Adrenal gland (tissue), 12 donors: ENCODE data around the gene GPATCH2. TPM values are rescaled to one million over a fixed set of nuclear protein-coding genes. Genes with fewer than 3 reads are reported as not detected.

Experiments used
- DNase-seq, 7 donors: peaks; one replicate each; pipeline ENCODE4 v3.0.0-alpha.2; 2019 to 2020
- H3K27ac ChIP-seq, 5 donors: fragments of 200-600 bp; sonication (generic) in 4 of 5; 1 replicate in 3 of 5; 2 replicates in 2 of 5; pipeline versions ENCODE4 v1.5.1 to v1.8.0; 2016 to 2020; ENCODE audit warnings: mild to moderate bottlenecking in 1 of 5
- H3K27me3 ChIP-seq: fragments of 200-600 bp; 2 replicates; pipeline ENCODE4 v1.8.0; 2021
- H3K36me3 ChIP-seq, 2 donors: fragments of 200-600 bp; replicated peaks in 1 of 2; 1 replicate in 1 of 2; 2 replicates in 1 of 2; pipeline versions ENCODE4 v1.5.1 to v1.8.0; 2018 to 2022
- H3K4me1 ChIP-seq, 2 donors: fragments of 200-600 bp; replicated peaks in 1 of 2; 1 replicate in 1 of 2; 2 replicates in 1 of 2; pipeline versions ENCODE4 v1.5.1 to v1.8.0; 2018 to 2021
- H3K4me3 ChIP-seq, 4 donors: fragments of 200-600 bp; sonication (generic) in 3 of 4; one replicate each; pipeline ENCODE4 v1.5.1; 2016 to 2018
- H3K9me3 ChIP-seq, 3 donors: fragments of 200-600 bp; sonication (generic) in 1 of 3; replicated peaks in 1 of 3; 1 replicate in 2 of 3; 2 replicates in 1 of 3; pipeline versions ENCODE4 v1.5.1 to v1.8.0; 2016 to 2021
- POLR2A ChIP-seq, 2 donors: fragments of 450-650 bp; IDR thresholded peaks; one replicate each; pipeline ENCODE4 v1.6.1; 2017; ENCODE audit warnings: antibody characterized with exemption in 2 of 2, mild to moderate bottlenecking in 2 of 2, moderate library complexity in 1 of 2
- WGBS, 4 donors: extraction: QIAGEN DNeasy Blood & Tissue Kit in 2 of 4; methylation state at CpG; one replicate each; pipeline versions ENCODE4 v1.1.5 to v1.1.7; 2013 to 2017; 5-methylcytosine and 5-hydroxymethylcytosine counted together
- intact Hi-C, 2 donors: fragments of 100-400 bp; cut with DNase I; formaldehyde crosslinking; loops; one replicate each; pipeline versions ENCODE4 v1.14.1 to v1.15.0; 2022 to 2023
- polyA plus RNA-seq, 3 donors: library from polyadenylated mRNA; stranded (reverse); fragments of 200-250 nt in 2 of 3; fragments of 350-450 nt in 1 of 3; fragmentation: Illumina TruSeq in 1 of 3; extraction: RNeasy Lipid Tissue Mini Kit (QIAGEN cat#74804) in 1 of 3; gene quantifications; one replicate each; pipeline ENCODE4 v1.2.3, GENCODE V29; 2013 to 2014
- total RNA-seq, 9 donors: library from RNA; depleted of rRNA in 4 of 9; stranded (reverse); fragments of >200 nt in 4 of 9; fragments of 120-200 nt in 1 of 9; fragmentation: NEBNext Ultra II Directional in 1 of 9; extraction: Animal tissue kit (Norgen Biotek cat#: 25700) in 1 of 9; gene quantifications; one replicate each; pipeline versions ENCODE4 v1.1.0 to v1.2.4, GENCODE V29; 2013 to 2023
- TF ChIP-seq, protein P1 (sequence below), 6 experiments: fragments of 450-650 bp in 4 of 6; fragments of 200-600 bp in 2 of 6; sonication (generic) in 1 of 6; IDR thresholded peaks; 1 replicate in 5 of 6; 2 replicates in 1 of 6; pipeline versions ENCODE4 v1.5.1 to v1.8.0; 2016 to 2021; ENCODE audit warnings: antibody characterized with exemption in 6 of 6, mild to moderate bottlenecking in 2 of 6, moderate library complexity in 1 of 6
- donor health status: healthy with polysubstance abuse.
- donor health status: Bipolar disorder and iron deficiency.
- donor health status: DM: yes; HTN: yes; CAD: no.
- donor health status: DM: no; HTN: no; CAD: no.
- donor health status: DM: no; HTN: no; CAD: no.
- donor health status: DM: yes; HTN: yes; CAD: no.

The GPATCH2 gene
- total and polyA plus RNA-seq, 12 donors, result 4.0 to 29.3 (median 10.7) TPM

DNA sequence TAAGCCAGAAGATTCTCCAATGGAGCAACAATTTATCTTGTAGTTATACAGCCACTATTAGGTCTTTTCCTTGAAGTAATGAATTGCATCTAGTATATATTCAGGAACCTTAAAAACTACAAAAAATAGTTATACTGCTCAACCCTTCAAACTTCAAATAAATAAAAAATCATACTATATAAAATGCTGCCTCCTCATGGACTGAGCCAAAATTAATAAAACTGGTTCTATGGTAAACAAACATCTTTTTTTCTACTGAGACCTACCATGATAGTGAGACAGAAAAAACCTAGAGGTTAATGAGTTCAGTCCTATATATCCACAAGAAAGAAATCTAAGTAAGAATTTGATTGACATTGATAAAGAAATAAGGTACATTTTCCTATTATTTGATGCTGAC is 67.7 kb downstream of the GPATCH2 start:
- intact Hi-C loops, result no loop called here
- H3K36me3 ChIP-seq, result no peaks in the 10 kb centered on the region
- H3K4me1 ChIP-seq, result no peaks in the 10 kb centered on the region
- no peaks in the 10 kb centered on the region for H3K27me3 ChIP-seq
- no peaks in the 10 kb centered on the region for H3K9me3 ChIP-seq
- H3K27ac ChIP-seq, result peak overlapping the region in 1 of 5 donors; percentile 7
- no peak for TF ChIP-seq POLR2A (IDR thresholded peaks at IDR 0.05)
- TF ChIP-seq, protein P1, sequence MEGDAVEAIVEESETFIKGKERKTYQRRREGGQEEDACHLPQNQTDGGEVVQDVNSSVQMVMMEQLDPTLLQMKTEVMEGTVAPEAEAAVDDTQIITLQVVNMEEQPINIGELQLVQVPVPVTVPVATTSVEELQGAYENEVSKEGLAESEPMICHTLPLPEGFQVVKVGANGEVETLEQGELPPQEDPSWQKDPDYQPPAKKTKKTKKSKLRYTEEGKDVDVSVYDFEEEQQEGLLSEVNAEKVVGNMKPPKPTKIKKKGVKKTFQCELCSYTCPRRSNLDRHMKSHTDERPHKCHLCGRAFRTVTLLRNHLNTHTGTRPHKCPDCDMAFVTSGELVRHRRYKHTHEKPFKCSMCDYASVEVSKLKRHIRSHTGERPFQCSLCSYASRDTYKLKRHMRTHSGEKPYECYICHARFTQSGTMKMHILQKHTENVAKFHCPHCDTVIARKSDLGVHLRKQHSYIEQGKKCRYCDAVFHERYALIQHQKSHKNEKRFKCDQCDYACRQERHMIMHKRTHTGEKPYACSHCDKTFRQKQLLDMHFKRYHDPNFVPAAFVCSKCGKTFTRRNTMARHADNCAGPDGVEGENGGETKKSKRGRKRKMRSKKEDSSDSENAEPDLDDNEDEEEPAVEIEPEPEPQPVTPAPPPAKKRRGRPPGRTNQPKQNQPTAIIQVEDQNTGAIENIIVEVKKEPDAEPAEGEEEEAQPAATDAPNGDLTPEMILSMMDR (IDR thresholded peaks at IDR 0.05), result no peak
- no peak overlapping the region for H3K4me3 ChIP-seq
- no peak for DNase-seq

DNA sequence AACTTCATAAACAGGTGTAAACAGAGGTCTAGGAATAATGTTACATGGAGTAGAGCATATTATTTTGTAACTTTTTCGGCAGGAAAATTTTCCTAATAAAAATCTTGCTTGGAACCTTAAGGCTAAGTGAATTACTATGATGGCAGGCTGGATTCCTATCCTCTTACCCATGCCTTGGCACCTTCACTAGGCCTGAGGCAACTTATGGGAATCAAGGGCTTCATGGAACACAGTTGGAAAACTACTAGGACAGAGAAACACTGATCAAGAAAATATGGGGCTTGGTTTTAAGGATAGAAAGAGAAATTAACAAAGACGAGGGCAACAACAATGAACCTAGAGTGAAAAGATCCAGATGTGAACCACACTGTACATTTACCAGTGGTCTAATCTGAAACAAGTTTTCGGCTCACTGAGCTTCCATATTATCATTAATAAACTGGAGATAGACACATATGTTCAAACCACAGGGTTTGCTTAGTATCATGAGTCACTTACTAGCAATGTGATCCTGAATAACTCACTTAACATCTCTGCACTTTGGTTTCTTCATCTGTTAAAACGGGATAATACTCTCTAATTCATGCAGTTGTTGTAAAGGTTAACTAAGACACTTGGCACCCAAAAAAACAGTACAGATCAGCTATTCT is 68.5 kb downstream of the GPATCH2 start:
- DNase-seq, result no peak
- H3K27ac ChIP-seq, result no peak overlapping the region
- H3K27me3 ChIP-seq, result no peaks in the 10 kb centered on the region
- no peak overlapping the region for H3K4me3 ChIP-seq
- H3K36me3 ChIP-seq, result no peaks in the 10 kb centered on the region
- H3K4me1 ChIP-seq, result no peaks in the 10 kb centered on the region
- peaks cover 0 to 4% (median 0%) of the 10 kb centered on the region in 3 donors for H3K9me3 ChIP-seq
- intact Hi-C loops, result no loop called here
- no peak for TF ChIP-seq POLR2A (IDR thresholded peaks at IDR 0.05)
- 94 to 97% (median 94%) methylated on average over 4 of the region's 4 CpGs for WGBS, 4 donors

DNA sequence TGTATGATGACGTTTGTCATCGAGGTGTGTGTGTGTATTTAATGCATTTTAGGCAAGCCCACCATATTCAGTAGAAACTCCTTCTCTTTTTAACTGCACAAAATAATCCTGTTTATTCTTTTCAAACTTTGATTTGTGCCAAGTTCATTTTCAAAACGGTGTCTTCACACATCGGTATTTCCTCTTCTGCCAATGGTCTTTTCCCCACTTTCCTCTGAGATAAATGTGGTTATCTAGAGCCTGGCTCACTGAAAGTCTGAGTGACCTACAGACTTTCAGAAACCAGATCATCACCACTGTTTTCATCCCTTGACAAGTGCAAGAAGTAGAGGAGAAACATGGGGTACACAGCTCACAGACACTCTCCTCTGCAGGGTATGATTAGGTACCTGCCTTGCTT is 69.4 kb downstream of the GPATCH2 start:
- no peaks in the 10 kb centered on the region for H3K4me1 ChIP-seq
- intact Hi-C loops, result no loop called here
- no peak overlapping the region for H3K27ac ChIP-seq
- 82 to 87% (median 85%) methylated on average over 4 of the region's 4 CpGs for WGBS, 4 donors
- H3K27me3 ChIP-seq, result no peaks in the 10 kb centered on the region
- TF ChIP-seq, protein P1 (IDR thresholded peaks at IDR 0.05), result no peak
- no peak for TF ChIP-seq POLR2A (IDR thresholded peaks at IDR 0.05)
- DNase-seq, result no peak
- no peak overlapping the region for H3K4me3 ChIP-seq
- H3K36me3 ChIP-seq, result no peaks in the 10 kb centered on the region
- H3K9me3 ChIP-seq, result peaks cover 0 to 4% (median 0%) of the 10 kb centered on the region in 3 donors

DNA sequence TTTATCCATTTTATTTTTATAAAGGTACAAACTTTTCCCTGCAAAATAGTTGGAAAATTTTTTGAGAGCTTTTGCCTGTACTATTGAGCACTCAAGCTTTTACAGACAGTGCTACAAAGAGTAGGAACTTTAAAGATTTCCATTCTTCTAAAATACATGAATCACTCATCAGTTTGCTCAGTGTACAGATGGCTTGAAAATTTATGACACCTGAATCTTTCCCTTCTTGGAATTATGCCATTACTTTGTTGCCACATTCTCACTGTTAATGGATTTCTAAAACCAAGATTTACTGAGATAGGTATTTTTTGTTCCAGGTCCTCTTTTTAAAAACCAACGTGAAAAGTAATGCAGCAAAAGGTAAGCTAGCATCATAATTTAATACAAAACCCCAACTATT is 76.0 kb downstream of the GPATCH2 start:
- H3K27ac ChIP-seq, result no peak overlapping the region
- 79 to 85% (median 82%) methylated on average over 1 of the region's 1 CpG for WGBS, 4 donors
- H3K36me3 ChIP-seq, result no peaks in the 10 kb centered on the region
- TF ChIP-seq, protein P1 (IDR thresholded peaks at IDR 0.05), result no peak
- no peaks in the 10 kb centered on the region for H3K4me1 ChIP-seq
- no peak for DNase-seq
- intact Hi-C loops, result no loop called here
- peaks cover 0 to 4% (median 0%) of the 10 kb centered on the region in 3 donors for H3K9me3 ChIP-seq
- H3K27me3 ChIP-seq, result no peaks in the 10 kb centered on the region
- no peak overlapping the region for H3K4me3 ChIP-seq

DNA sequence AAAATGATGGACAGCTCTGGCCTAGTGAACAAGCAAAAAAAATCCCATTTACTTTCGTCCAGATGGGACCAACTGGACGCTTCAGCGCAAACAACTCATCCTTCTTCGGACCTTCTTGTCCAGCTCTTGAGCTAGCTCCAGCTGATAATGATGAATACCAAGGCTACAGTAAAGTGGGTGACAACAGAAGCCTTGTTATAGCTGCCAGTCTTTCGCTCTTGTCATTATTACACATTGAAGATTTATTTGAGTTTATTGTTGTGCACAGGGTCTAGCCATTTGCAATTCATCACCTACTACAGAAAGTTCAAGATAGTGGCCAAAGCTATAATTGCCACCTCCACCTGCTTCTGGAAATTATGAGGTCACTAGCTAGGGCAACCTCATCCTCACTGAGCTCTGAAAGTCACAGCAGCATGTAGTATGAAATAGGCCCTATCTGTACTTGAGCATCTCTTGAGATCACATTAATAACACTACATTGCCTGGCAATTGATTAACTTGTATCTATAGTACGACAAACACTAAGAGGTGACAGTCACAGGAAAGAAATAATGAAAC is 76.9 kb downstream of the GPATCH2 start:
- Histone ChIP-seq H3K27me3 (no peaks in the 10 kb centered on the region), H3K36me3 (no peaks in the 10 kb centered on the region), H3K4me1 (no peaks in the 10 kb centered on the region), H3K27ac (no peak overlapping the region), H3K4me3 (no peak overlapping the region), H3K9me3 (peaks cover 0 to 4% (median 0%) of the 10 kb centered on the region in 3 donors)
- DNase-seq, result no peak
- 93 to 97% (median 94%) methylated on average over 6 of the region's 6 CpGs for WGBS, 4 donors
- intact Hi-C loops, result no loop called here
- TF ChIP-seq, protein P1 (IDR thresholded peaks at IDR 0.05), result no peak
- TF ChIP-seq POLR2A (IDR thresholded peaks at IDR 0.05), result no peak
